ENCODE results near the gene RASSF3. TPM values are rescaled to one million over a fixed set of nuclear protein-coding genes. Genes with fewer than 3 reads are reported as not detected.
"Not testable (repeated sequence)": the region's sequence is repeated elsewhere in the genome, so short reads cannot be mapped to it uniquely, and the experiment has no call there.

Gene RASSF3, protein sequence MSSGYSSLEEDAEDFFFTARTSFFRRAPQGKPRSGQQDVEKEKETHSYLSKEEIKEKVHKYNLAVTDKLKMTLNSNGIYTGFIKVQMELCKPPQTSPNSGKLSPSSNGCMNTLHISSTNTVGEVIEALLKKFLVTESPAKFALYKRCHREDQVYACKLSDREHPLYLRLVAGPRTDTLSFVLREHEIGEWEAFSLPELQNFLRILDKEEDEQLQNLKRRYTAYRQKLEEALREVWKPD
- 100 to 1,000 TPM in 1 of 12 donors, 10 to 100 TPM in 11; 28.2 to 352 (median 67.1) TPM for polyA plus RNA-seq (ENCODE audit: insufficient read length in 12 of 12)
- long read RNA-seq, donor 1, transcript RASSF3-204 (5 exons, 3,492 nt): major isoform, 11 of 271 reads
- long read RNA-seq, donor 1, partial matches to known transcripts: 260 of 271 reads
- long read RNA-seq, donor 1, other reads (novel, unspliced or antisense): 0 of 271 reads
- long read RNA-seq, donor 2, transcript RASSF3-204 (5 exons, 3,492 nt): major isoform, 18 of 18 reads
- long read RNA-seq, donor 2, partial matches to known transcripts: 0 of 18 reads
- long read RNA-seq, donor 2, other reads (novel, unspliced or antisense): 0 of 18 reads
- long read RNA-seq, donor 3, transcript RASSF3-204 (5 exons, 3,492 nt): major isoform, 10 of 10 reads
- long read RNA-seq, donor 3, partial matches to known transcripts: 0 of 10 reads
- long read RNA-seq, donor 3, other reads (novel, unspliced or antisense): 0 of 10 reads
- long read RNA-seq, donor 4, transcript RASSF3-204 (5 exons, 3,492 nt): major isoform, 9 of 10 reads
- long read RNA-seq, donor 4, partial matches to known transcripts: 0 of 10 reads
- long read RNA-seq, donor 4, other reads (novel, unspliced or antisense): 0 of 10 reads
- long read RNA-seq, donor 5: 0 reads
- long read RNA-seq, donor 6, transcript RASSF3-204 (5 exons, 3,492 nt): major isoform, 7 of 7 reads
- long read RNA-seq, donor 6, partial matches to known transcripts: 0 of 7 reads
- long read RNA-seq, donor 6, other reads (novel, unspliced or antisense): 0 of 7 reads
- long read RNA-seq, donor 7, partial matches to known transcripts: 0 of 4 reads
- long read RNA-seq, donor 7, other reads (novel, unspliced or antisense): 0 of 4 reads
- long read RNA-seq, donor 8, transcript RASSF3-204 (5 exons, 3,492 nt): major isoform, 15 of 16 reads
- long read RNA-seq, donor 8, partial matches to known transcripts: 0 of 16 reads
- long read RNA-seq, donor 8, other reads (novel, unspliced or antisense): 0 of 16 reads
- long read RNA-seq, donor 9, transcript RASSF3-204 (5 exons, 3,492 nt): major isoform, 7 of 50 reads
- long read RNA-seq, donor 9, partial matches to known transcripts: 43 of 50 reads
- long read RNA-seq, donor 9, other reads (novel, unspliced or antisense): 0 of 50 reads
- long read RNA-seq, donor 10, transcript RASSF3-204 (5 exons, 3,492 nt): major isoform, 16 of 16 reads
- long read RNA-seq, donor 10, partial matches to known transcripts: 0 of 16 reads
- long read RNA-seq, donor 10, other reads (novel, unspliced or antisense): 0 of 16 reads
- long read RNA-seq, donor 11, transcript RASSF3-204 (5 exons, 3,492 nt): major isoform, 8 of 38 reads
- long read RNA-seq, donor 11, partial matches to known transcripts: 30 of 38 reads
- long read RNA-seq, donor 11, other reads (novel, unspliced or antisense): 0 of 38 reads

DNA sequence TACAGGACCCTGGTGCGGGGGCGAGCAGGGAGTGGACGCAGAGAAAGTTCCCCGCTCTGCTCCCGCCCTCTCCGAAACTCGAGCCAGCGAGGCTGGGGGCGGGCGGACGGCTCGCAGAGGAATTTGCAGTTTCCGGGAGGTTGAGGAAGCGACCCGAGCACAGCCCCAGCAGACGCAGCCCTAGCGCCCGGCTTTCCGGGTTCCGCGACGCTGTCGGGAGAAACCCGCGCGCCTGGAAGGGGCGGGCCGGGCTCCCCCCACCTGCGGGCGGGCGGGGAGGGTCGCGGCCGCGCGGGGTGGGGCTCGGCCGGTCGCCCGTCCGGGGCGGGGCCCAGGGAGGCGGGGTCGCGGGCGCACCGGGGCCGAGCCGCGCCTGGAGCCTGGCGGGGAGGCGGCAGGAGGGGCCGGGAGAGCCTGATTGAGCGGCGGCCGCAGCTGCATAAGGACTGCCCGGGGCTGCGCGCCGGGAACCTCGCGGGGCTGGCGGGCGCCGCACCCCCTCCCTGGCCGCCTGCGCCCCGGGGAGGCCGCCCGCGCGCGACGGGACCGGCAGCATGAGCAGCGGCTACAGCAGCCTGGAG lies at the start of gene RASSF3:
RASSF3 (plus strand) TSS at position 417 of the 581 bp plus-strand sequence; CDS start at position 555, 138 bp downstream.
- DNase-seq: peak; percentile 75

DNA sequence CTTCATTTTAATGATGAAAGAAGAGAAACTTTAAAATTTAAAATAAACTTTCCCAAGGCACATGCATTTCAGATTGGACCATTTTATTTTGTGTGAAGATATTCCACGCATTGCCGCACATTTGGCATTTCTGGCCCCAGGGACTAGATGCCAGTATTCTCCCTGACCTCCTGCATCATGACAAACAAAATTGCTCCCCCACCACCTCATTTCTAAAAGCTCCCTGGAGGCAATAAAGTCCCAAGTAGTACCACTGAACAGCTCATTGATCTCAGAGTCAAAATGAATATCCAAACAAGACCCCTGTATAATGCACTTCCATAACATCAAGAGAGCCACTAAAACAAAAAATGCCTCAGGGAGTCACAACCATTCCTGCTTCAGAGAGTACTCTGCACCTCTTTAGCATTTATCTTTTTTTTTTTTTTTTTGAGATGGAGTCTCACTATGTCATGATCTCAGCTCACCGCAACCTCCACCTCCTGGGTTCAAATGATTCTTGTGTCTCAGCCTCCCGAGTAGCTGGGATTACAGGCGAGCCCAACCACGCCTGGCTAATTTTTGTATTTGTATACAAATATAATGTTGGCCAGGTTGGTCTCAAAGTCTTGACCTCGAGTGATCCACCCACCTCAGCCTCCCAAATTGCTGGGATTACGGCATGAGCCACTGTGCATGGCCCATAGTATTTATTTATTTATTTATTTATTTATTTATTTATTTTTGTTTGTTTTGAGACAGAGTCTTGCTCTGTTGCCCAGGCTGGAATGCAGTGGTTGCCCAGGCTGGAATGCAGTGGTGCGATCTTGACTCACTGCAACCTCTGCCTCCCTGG lies 48.8 kb upstream of the RASSF3 start:
- no peak for DNase-seq

DNA sequence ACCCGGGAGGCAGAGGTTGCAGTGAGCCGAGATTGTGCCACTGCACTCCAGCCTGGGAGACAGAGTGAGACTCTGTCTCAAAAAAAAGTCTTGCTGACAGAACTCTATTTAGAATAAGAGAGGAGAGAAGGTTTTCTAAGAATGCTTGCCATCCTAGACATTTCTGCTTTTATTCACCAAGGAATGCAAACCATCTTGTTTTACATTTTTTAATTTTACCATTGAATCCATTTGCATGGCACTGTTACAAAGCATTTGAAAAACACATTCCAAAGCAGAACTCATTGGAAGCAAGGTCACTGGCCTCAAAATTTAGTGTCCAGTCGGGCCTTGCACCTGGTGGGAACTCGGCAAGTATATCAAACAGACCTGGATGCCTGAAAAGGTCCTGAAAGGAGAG lies 44.2 kb upstream of the RASSF3 start:
- no peak for DNase-seq

DNA sequence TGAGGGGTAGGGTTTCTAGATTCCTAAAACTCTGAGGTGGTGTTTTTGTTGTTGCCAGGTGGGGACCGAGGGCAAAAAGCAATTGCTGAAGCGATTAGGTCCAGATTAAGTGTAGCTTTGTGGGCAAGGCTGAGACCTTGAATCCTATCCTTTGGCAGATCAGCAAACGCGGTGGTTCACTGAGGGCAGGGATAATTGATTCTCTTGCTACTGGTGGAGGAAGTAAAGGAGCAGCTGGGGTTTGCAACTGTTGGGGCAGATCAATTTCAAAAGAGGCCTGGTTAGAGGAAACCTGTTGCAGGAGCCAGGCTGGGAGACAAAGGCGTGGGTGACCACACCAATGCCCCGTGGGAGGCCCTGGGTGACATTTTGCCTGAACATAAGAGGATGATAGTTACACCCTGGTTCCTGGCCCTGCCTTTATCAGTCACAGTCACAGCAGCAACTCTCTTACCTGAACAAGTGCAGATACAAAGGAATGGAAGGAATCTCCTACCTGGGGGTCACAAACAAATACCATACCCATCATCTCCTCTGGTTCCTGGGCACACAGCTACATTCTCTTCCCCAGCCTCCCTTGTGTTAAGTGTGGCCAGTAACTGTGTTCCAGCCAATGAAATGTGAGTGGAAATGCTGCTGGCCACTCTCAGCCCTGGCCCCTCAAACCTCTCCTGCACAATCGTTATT lies 43.3 kb upstream of the RASSF3 start:
- DNase-seq: no peak

DNA sequence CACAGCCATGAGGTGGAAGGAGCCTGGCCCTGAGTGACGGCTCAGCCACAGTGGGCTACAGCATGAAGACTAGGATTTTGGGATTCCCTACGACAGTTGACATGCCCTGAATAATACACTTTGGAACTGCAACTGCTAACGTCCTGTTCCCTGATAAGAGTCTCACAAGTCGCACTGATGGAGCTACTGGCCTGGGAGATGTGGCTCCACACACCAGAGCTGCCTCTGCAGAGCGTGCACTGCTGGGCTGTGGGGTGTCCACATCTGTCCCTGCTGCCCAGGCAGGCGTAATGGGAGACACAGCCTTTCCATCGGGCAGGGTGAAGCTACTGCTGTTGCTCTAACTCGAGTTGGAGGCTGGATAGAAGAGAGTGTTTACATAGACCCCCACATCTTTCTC lies 42.7 kb upstream of the RASSF3 start:
- DNase-seq: no peak

DNA sequence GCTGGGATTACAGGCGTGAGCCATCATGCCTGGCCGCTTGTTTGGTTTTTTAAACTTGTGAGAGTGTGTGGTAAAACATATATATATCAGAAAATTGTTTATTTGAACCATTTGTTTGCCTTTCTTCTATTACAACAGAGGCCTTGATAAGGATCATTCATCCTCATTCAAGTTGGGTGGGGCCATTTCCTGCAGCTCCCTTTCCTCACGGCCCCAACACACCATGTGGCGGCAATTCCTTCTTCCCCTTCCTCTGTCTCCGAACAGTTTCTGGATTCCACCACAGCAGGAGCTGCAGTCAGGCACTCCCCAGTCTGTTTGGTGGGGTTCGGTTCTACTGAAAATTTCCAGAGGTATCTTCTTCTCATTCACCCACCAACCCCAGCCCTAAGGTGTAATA lies 42.0 kb upstream of the RASSF3 start:
- DNase-seq: no peak

DNA sequence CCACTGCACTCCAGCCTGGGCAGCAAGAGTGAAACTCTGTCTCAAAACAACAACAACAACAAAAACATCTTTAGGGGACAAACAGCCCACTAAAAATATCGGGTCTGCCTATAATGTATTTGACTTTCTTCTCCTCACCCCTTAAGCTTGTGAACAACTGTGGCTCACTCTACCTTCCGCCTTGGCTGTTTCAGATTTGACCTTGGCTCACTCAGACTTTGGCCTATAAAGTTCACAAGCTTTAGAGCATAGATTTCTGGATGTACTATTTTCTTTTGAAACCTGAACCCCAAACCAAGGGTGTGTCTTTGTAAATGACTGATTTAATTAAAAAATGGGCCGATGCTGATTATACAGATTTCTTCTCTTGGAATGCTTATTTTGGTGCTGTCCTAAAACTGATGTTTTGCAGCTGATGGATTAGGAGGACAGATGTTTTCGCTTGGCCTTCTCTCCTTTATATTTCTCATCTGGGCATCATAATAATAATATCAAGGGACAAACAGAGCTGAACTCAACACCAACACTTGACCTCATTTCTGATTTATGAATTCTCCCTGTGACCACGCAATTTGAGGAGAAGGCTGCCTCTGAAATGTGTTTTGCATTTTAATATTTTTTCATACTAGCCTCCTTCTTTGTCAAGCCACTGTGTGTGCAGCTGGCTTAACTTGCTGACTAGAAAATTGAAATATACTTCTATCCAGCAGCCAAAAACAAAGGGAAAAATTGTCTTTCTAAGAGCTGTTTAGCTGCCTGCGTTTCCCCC lies 40.2 kb upstream of the RASSF3 start:
- peak; percentile 73 for DNase-seq

DNA sequence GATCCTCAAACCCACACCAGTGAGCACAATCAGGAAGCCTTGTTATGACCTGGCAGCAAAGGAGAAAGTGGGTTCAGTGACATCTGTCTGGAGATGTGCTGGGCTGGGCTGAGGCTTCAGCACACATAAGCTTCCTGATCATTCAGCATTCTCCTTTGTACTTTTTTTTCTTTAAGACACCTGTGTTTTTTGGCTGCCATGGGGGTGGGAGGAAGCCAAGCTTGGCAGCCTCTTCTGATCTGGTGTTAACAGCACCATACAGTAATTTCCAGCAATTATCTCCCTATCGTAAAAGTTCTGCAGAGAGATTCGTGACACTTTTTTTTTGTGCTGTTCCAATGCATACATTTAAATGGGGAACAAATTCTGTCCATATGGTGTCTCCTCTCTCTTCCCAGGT lies 38.9 kb upstream of the RASSF3 start:
- no peak for DNase-seq

DNA sequence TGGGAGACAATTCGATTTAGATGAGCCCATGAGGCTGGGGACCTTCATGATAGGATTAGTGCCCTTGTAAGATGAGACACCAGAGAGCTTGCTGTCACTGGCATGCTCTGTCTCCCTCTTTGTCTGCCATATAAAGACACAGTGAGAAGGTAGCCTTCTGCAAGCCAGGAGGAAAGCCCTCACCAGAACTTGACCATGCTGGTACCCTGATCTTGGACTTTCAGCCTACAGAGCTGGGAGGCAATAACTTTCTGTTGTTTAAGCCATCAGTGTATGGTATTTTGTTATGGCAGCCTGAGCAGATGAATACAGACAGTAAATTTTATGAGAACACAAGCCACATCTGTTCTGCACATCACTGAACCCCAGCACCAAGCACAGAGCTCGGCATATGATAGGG lies 38.1 kb upstream of the RASSF3 start:
- DNase-seq: no peak

DNA sequence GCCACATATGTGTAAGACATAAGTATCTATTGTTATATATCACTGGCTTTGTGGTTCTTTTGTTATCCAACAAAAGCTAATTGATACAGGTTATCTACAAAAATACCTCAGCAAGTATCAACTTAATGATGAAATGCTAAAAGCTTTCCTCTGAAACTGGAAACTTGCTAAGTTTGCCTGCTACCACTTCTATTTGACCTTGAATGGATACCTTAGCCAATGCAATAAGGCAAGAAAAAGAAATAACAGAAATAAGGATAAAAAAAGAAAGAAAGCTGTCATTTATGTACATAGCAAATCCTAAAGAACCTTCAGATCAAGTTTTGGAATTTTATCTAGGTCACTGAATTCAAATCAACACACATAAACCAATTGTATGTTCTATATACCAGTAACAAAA lies 35.5 kb upstream of the RASSF3 start:
- DNase-seq: no peak

DNA sequence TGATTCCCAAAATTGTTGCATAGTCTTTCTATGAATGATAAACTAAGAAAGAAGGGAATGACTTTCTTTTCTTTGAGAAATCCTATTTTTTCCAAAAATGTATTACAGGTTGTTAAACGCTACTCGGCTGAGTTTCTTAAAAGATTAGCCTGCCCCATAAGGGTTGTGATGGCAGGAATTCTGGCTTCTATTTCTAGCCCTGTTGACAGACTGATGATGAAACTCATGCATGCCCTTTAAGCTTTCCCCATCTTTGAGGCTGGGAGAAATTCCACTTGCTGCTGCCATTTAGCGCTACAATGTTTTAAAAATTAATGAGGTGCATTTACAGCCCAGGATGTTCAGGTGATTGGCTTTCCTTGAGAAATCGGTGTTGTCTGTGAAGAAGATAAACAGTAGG lies 33.2 kb upstream of the RASSF3 start:
- no peak for DNase-seq

DNA sequence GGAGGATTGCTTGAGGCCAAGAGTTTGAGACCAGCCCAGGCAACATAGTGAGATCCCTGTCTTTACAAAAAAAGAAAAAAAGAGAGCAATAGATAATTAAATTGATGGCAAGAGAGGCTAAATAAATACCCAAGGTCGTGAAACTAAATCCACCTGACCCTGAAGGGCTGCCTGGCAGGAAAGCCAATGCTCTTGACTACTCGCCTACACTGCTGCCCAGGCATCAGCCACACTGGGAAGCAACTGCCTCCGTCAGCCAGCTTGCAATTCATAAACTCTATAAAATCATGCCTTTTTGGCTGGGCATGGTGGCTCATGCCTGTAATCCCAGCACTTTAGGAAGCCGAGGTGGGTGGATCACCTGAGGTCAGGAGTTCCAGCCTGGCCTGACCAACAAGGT lies 31.7 kb upstream of the RASSF3 start:
- DNase-seq: no peak

DNA sequence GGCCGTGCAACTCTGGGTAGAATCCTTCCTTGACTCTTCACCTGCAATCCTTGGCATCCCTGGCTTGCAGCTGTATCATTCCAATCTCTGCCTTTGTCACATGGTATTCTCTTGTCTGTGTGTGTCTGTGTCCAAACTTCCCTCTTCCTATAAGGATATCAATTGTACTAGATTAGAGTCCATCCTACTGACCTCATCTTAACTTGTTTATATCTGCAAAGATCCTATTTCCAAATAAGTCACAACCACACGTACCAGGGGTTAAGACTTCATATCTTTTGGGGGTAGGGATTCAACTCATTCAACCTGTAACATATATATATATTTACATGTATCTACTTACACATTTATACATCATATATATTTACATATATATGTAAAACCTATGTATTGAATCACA lies 29.6 kb upstream of the RASSF3 start:
- no peak for DNase-seq

DNA sequence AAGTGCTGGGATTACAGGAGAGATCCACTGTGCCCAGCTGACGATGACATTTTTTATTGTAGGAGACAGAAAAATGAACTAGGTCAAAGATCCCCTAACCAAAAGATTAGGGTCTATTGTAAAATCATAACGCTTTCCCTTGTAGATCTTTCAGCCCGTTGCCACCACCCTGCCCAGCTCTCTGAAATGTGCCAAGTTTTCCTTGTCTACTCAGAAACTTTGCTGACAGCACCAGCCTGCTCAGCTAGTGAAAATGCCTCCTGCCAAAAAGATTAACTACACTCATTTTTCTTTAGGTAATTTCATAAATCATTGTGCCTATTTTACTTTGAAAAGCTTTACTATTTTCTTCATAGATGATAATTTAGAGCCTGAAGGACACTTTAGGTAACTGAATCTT lies 28.2 kb upstream of the RASSF3 start:
- no peak for DNase-seq

DNA sequence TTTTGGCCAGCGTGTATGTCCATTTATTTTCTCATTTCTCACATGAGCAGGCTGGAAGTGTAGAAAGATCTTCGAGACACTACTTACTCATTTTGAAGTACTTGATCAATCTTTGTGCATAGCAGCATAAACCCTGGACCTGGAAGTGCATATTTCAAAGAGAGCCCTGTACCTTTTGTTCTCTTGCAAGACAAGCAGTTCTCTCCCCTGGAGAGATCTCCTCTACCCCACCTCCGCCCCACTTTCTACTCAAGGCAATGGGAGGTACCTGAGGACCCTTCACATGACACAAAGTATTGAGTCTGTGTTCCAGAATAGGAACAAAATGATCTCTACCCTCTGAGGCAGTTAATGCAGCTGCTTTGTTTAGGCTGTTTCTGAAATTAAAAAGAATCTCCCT lies 27.4 kb upstream of the RASSF3 start:
- DNase-seq: no peak

DNA sequence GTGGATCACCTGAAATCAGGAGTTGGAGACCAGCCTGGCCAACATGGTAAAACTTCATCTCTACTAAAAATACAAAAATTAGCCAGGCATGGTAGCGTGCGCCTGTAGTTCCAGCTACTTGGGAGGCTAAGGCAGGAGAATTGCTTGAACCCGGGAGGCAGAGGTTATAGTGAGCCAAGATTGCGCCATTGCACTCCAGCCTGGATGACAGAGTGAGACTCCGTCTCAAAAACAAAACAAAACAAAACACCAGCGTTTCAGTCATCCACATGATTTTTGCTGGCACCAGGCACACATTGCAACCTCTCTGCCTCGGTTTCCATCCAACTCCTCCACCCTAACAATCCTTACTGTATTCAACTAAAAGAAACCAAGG lies 26.9 kb upstream of the RASSF3 start:
- not testable (repeated sequence) for DNase-seq

DNA sequence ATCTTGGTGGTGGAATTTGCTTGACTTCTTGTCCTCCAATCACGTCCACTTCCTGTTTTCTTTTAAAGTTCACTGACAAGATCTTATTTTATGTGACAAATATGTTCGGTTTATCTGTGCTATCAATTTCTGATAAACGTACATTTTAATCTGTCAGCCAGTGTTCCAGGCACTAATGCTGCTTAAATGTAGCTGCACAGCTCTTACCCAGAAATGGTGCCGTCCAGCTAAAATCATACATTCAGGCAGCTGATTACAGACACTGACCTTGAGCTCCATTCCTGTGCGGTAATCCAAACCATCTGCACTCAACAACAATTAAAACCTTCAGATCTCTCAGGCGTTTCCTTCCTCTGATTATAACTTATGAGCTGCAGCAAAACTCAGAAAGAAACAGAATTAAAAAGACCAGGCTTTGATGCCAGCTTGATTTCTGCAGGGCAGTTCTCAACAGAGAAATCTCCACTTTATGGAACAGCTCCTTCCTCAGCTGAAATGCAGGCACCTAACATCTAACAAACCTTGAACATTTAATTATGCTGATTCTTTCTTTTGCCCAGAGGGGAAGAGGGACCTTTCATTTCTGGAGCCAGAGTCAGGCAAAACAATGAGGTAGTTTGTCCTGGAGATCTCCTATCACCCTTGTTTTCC lies 26.4 kb upstream of the RASSF3 start:
- DNase-seq: no peak

DNA sequence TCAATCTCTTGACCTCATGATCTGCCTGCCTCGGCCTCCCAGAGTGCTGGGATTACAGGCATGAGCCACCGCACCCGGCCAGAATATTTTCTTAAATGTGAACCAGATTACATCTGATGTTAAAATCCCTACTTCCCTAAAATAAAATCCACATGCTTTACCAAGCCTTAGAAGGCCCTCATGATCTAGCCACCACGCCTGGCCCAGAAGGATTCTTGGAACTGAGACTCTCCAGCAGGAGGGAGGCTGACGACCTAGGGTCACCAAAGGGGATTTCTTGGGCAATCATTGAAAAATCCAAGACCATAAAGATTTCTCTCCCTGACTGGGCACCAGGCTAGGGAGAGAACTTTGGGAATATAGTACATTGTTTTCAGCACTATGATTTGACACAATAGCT lies 25.2 kb upstream of the RASSF3 start:
- DNase-seq: no peak

Data from muscle of arm (tissue), 14 donors.